HG03103 (cell line): Measurements from ENCODE around the gene GANC.

Experiments
- ATAC-seq: cut with Tn5 transposase; IDR thresholded peaks from one replicate; pipeline ENCODE4 v1.9.1; 2021; ENCODE audit warnings: low read depth; ENCODE audit not compliant: unreplicated experiment

The GANC gene

DNA sequence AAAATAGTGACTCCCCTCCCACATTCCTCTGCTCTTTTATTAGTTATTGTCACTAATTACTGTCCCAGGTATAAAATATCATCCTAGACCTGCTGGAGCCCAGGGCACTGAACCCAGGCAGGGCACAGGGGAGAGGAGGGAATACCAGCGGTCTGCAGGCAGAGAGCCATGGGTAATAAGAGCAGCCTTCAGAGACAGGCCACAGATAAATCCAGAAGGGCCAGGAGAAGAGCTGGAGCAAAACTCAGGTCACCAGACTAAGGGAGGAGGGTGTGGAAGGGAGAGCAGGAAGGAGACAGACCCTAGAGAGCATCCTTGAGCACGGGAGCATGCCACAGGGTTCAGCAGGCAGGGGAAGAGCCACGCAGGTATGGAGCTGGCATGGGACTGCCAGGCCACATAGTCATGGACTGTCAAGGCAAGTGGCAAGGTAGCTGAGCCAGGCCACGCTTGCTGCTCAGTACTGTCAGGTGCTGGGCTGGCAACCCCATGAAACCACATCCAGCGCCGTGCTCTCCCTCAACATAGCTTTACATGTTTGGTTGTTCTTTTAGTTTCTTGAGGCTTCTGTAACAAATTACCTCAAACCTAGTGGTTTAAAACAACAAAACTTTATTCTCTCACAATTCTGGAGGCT lies 70.7 kb downstream of the GANC start:
- no peak for ATAC-seq

DNA sequence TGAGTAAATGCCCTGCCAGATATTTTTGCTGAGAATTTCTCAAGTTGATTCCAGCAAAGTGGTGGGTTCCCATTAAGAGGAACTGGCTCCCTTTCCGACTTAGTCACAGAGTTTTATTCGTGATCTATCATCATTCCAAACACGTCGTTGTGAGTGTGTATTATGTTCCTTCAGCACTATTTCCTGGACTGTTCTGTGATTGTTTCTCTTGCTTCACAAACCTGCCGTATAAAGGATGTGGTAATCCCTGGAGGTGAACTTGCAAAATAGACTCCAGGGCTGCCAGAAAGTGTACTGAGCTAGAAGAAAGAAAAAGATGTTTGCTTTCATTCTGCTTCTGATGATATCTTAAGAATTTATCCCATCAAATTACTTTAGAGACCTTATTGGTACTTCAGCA lies 71.8 kb downstream of the GANC start:
- ATAC-seq: no peak

DNA sequence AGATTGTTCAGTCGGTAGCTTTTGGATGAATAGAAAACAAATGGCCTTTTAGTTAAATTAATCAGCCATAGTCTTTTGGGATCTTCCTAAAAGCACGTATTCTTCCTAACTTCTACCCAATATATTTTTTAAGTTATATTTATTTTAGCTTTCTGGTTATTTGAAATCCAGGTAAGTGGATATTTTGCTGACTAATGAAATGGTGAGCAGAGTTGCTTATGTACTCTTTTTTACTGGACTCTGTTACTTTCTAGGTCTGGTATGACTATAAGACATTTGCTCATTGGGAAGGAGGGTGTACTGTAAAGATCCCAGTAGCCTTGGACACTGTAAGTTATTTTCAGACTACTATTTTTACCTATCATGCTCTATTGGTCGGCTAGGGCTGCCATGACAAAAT lies 72.5 kb downstream of the GANC start:
- ATAC-seq: no peak

DNA sequence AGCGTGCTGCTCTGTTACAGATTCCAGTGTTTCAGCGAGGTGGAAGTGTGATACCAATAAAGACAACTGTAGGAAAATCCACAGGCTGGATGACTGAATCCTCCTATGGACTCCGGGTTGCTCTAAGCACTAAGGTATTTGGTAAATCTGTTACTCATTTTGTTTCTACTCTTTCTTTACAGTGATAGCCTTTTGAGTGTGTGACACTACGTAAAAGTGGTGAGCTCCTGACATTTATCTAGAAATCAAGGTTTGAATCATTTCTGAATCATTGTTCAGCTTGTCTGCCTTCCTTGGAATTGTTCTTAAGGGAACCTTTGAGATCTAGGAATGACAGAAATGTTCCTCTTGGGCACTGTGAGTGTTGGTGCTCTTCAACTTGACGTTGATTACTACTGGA lies 75.1 kb downstream of the GANC start:
- no peak for ATAC-seq

DNA sequence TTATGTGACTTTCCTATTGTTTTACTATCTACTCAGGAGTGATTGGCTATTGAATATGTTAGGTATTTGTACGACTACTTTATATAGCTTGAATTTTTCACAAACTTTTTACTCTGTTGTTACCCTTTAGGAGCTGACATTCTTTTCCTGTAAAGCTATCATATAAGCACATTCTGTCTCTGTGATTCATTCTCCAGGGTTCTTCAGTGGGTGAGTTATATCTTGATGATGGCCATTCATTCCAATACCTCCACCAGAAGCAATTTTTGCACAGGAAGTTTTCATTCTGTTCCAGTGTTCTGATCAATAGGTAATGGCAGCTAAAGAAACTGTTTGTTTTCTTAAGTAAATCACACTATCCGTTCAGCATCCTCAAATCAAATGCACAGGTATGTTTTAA lies 76.2 kb downstream of the GANC start:
- no peak for ATAC-seq

DNA sequence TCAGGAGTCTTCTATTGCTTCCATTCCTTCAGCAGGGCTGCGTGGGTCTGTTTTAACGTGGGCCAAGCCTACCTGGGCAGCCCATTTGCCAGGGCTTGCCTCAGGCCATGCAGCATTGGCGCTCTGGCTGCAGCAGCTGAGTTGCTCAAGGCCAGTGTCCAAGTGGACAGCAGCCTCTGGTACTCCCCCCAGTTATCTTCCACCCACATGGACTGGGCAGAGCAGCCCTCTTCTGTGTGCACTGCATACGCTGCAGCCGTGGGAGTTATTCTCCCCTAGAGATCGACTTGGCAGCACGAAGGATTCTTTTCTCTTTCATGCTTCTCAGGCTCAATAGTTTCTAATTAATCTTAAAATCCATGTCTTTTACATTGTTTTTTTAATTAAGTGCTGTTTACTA lies 79.4 kb downstream of the GANC start:
- no peak for ATAC-seq

DNA sequence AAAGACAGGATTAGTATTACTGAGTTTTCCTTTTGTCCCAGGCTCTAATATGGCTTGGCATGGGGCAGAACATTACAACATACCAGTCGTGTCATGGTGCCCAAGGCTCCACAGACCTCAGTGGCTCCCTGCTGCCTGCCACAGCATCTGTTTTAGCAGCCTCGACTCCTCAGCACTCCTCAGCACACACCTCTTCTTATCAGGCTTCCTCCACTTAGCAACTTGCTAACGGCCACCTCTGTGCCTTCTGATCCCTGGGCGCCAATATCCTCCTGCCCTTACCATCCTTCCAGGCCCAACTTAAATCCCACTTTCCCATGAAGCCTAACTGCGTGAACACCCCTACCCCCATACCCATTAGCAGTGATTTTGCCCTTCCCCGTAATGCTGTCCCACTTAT lies 80.1 kb downstream of the GANC start:
- no peak for ATAC-seq

DNA sequence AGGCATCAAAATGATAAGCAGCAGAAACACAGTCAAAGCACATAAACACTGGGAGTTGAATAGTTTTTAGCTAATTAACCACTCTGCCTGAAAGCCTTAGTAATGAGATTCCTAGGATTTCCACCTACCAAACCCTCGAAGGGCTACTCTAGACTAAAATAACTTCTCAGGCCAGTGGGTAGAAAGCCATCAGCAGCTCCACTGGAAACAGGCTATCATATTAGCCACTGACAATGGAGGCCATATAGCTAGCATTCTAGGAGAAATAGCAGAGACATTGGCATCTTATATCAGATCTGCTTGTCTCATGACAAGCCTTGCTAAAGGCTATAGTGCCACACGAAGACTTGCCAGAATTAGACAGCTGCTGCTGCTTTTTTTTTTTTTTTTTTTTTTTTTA lies 81.8 kb downstream of the GANC start:
- no peak for ATAC-seq

DNA sequence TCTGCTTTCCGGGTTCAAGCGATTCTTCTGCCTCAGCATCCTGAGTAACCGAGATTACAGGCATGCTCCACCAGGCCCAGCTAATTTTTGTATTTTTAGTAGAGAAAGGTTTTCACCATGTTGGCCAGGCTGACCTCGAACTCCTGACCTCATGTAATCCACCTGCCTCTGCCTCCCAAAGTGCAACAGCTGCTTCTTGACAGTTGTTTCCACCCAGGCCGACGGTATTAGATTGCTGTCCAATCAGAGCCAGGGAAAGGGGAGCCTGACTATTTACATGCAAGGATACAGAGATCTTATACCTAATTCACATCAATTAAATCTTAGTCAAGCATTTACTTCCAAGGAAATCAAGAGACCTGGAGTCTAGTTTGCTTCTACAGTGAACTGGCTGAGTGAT lies 82.3 kb downstream of the GANC start:
- ATAC-seq: no peak

DNA sequence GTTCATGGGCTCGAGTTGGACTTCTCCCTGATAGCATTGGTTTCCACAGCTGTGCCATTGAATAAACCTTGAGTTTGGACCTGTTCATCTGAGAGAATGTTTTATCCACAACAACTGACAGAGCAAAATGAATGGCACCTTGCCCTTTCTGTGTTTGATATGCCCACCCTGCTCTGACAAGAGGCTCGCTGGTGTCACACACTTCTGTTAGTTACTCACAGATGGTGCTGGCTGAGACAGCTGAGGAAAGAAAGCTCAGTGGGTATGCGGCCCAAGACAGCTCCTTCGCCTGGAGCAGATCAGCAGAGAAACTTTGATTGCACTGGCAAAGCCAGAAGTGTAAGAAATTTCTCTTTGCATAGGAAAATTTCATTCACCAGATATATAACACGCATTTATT lies 83.8 kb downstream of the GANC start:
- no peak for ATAC-seq

DNA sequence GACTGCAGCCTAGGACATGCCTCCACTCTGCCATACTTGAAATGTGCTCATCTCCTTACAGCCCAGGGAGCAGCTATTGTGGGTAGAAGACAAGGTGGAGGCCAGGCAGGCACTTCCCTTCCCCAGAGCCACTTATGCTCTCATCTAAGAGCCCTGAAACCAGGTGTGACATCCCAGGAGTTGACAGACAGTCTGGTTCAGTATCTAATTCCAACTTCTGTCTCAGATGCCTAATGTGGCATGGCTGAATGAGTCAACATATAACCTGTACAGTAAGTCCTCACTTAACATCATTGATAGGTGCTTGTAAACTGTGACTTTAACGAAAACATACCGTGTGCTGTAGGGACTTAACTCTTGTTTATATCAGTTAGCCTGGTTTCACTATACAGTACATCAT lies 85.1 kb downstream of the GANC start:
- ATAC-seq: no peak

DNA sequence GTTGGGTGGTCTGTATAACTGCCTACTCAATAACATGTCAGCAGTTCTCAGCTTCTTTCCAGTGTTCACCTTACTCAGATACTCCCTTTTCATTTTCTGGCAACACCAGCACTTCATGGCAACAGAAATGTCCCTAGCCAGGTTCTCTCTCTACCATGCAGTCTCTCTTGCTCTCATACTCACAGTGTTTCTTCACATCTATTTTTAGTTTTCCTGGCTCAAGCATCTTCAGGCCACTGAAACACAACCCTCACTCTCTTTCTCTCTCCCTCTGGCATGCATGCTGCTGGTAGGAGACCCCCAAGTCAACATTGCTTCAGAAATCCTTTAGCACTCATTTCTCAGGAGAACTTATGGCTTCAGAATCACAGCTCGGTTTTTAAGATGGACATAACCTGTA lies 86.2 kb downstream of the GANC start, which contains the start of gene CAPN3:
TSS of gene CAPN3 (plus strand) at position 253 of the 400 bp plus-strand sequence. CDS start 305 bp downstream, outside the sequence.
- ATAC-seq: no peak

DNA sequence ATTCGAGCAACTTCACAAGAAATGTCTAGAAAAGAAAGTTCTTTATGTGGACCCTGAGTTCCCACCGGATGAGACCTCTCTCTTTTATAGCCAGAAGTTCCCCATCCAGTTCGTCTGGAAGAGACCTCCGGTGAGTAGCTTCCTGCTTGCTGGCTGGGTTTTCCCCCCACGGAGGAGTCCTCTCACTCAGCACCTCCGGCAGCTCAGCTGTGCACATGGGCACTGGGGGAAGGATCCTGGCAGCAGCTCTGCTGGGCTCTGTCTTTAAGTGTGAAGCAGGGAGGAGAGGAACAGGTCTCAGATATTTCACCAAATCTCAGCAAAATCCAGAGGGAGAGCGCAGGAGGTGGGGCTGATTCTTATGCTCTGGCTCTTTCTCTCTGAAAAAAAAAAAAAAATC lies 87.0 kb downstream of the GANC start:
- no peak for ATAC-seq

DNA sequence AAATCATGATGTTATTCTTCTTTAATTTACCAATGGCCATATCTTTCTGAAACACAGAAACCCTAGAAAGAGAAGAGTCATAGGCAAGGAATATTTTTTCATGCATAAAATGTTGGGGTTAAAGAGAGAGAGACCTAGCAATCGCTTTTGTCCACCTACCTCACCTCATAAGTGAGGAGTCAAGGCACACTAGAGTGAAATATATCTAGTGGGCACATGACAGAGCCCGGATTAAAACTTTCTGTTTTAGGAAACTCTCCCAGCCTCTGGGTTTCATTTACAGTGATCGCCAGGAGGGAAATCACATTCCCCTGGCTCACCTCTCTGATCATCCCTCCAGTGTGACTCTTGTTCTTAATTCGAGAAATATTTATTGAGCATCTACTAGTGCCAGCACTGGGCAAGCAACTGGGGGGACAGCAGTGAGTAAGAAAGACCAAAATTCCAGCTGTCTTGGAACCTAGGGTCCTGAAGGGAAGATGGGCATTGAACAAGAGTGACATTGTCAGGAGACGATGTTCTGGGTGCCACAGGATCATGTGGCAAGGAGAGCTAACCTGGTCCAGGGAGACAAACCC lies 87.6 kb downstream of the GANC start:
- no peak for ATAC-seq

DNA sequence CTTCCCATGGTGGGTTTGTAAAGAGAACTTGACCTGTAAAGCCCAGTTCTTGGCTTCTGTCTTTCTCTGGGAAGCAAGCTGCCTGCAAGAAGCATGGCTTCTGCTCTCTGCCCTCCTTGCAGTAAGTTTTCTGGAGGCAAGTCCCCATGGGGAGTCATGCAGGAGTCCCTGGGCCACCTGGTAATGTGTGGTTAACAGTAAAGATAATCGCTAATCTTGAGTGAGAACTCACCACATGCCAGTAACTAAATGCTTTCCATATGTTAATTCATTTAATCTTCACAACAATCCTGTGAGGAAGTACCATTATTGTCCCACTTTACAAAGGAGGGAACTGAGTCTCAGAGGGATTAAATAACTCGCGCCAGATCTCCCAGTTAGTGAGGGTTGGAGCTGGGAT lies 90.5 kb downstream of the GANC start:
- ATAC-seq: no peak

DNA sequence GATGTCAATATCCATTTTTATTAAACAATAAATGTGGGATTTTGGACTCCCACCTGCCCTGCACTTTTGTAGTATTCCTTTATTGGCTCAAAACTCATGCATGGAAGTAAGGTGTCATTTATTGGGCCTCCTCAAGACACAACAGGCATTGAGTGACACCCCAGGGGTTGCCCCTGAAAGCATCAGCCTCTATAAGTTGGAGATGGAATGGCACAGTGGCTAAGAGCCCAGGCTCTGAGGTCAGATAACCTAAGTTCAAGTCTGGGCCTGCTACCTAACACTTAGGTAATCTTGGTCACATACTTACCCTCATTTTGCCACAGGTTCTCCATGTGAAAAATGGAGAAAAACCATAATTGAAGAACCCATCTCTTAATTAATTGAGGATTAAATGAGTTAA lies 90.9 kb downstream of the GANC start:
- ATAC-seq: no peak

DNA sequence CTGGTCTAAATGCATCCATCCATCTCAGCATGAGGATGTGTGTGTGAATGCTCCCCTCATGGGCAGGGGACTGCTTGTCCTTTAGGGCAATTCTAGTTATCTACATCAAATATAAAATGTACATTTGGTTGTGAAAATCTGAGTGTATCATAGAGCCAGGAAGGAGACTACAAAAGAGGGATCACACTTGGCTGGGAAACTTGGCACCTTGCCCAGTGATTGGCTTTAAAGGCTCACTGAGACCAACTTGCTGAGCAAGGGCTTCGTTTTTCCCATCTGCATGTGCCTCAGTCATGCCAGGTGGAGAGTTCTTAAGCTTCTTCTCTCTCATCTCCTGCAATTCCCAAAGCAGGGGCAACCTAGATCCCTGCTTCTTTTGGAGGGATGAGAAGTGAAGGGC lies 91.5 kb downstream of the GANC start:
- no peak for ATAC-seq

DNA sequence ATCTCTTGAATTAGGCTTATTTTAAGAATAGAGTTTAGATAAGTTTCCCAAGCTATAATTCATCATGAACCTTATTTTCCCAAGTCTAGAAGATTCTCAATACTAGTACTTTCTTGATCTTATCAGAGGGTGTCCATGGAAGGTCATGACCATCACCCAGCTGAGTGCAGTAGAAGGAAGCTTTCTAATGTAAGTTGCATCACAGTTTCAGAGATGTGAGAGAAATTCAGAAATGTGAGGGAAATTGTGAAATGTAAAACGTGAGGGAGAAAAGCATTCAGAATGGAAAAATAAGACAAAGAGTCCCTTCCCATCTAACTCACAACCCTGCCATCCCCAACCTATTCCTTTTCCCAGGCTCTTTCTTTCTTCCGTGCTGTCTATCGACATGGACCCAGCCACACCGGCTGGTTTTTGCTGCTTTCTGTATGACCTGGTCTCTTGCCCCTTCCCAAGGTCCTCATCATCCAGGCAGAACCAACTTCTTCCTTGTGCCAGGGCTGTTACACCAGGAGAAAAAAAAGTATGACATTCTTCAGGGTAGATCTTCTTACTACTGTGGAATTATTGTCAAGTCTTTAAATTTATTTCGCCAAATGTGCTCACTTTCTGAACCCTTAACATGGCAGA lies 93.0 kb downstream of the GANC start:
- no peak for ATAC-seq

DNA sequence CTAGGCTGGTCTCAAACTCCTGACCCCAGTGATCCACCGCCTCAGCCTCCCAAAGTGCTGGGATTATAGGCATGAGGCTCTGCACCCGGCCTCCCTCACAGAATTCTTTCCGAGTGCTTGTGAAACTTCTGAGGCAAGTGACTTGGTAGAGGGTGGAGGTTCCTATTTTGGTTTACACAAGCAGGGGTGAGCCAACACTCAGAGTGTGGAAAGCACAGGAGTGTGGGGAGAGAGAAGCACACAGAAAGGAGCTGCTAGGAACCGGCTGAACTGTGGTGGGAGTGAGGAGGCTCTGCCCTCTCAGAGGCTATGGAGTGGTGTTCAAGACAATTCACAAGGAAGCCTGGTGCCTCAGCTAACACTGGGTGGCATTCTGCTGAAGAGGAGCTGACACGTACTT lies 94.0 kb downstream of the GANC start:
- no peak for ATAC-seq

DNA sequence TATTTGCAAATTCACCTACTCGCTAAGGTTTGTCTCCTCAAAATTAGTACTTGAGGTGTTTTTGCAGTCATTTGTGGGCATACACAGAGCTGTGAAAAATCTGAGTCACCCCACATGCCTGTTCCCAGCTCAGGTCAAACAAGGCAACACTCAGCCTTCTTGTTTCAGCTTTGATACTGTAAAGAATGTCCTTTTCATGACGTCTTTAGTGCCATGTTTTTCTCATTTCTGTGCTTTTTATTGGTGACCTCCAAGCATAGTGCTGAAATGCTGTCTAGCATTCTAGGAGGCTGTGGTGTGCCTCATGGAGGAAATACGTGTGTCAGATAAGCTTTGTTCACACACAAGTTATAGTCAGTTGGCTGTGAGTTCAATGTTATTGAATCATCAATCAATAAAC lies 95.1 kb downstream of the GANC start:
- ATAC-seq: no peak

DNA sequence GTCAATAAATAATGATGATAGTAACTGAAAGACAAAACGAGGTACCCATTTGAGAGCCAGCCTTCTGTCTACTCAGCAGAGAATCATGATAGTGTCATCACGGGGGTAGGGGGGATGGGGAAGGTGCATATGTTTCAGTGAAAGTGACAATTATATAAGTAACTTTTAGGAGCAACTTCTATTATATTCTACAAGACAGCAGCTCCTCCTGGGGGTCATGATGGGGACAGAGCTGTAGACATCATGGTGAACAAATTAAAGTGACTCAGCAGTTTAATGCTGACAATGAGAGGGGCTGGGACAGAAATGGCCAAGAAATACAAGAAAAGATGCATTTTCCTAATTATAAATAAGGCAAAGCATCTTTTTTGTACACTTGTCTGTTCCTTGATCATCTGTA lies 98.1 kb downstream of the GANC start:
- ATAC-seq: no peak

DNA sequence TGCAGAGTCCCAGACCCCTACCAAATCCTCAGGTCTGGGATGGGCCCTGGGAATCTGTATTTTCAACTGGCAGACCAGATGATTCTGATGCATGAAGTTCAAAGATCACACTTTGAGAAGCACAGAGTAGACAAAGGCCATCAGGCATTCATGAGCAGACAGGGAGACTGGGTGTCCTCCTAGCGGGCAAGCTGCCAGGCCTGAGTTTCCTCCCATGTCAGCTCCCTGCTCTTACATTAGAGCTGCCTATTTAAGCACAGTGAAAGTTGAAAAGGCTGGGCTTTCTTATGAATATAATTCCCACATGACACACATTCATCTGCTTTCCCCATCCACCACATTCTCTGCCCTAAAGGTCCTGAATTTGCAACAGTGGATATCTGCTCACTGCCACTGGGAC lies 100.3 kb downstream of the GANC start:
- ATAC-seq: no peak
